IMR-90 (cell line): Measurements from ENCODE around the gene ATP6V0C. TPM values are rescaled to one million over a fixed set of nuclear protein-coding genes. Genes with fewer than 3 reads are reported as not detected.
A peak's percentile ranks its signal among the peaks of the same experiment; 100 is the strongest.

Source experiments
- ATAC-seq: fragments of 200-7000 bp; cut with Tn5 transposase; 2 replicates; pipeline ENCODE4 v1.9.1; 2020; ENCODE audit warnings: low read depth, mild to moderate bottlenecking, moderate library complexity
- BruUV-seq: library from RNA; stranded (reverse); fragments of 400-500 nt; replicated peaks from 2 replicates; lab custom pipeline; 2021; lab: Mats Ljungman, UMichigan
- CTCF ChIA-PET: fragments of 300-600 bp; formaldehyde crosslinking; extraction: SDS; loops from one replicate; lab custom pipeline; 2021; ENCODE audit warnings: antibody characterized with exemption; lab: Yijun Ruan, JAX
- POLR2A ChIA-PET: fragments of 300-600 bp; sonication (Branson Sonifier 250); formaldehyde crosslinking; loops from one replicate; lab custom pipeline; 2022; ENCODE audit warnings: antibody characterized with exemption; ENCODE audit not compliant: unreplicated experiment; lab: Charles Lee
- DNase-seq: peaks from one replicate; pipeline ENCODE4 v3.0.0; 2013
- H2AFZ ChIP-seq: replicated peaks from 2 replicates; pipeline ENCODE3; 2013; ENCODE audit warnings: low read length, mild to moderate bottlenecking; ENCODE audit not compliant: poor library complexity
- H2AK5ac ChIP-seq: 2 replicates; pipeline ENCODE4 v1.6.1; 2013; ENCODE audit warnings: low read depth, low read length, inconsistent platforms
- H2AK9ac ChIP-seq: replicated peaks from 2 replicates; pipeline ENCODE3; 2013; ENCODE audit warnings: mild to moderate bottlenecking, low read depth, low read length, moderate library complexity; ENCODE audit not compliant: poor library complexity
- H2BK120ac ChIP-seq: 2 replicates; pipeline ENCODE4 v1.6.1; 2013; ENCODE audit warnings: low read depth, low read length, inconsistent platforms
- H2BK15ac ChIP-seq: 3 replicates; pipeline ENCODE4 v1.6.1; 2013; ENCODE audit warnings: low read depth, low read length, inconsistent platforms
- H2BK20ac ChIP-seq: 2 replicates; pipeline ENCODE4 v1.6.1; 2013; ENCODE audit warnings: low read depth, mild to moderate bottlenecking, inconsistent platforms, low read length, moderate library complexity
- H2BK5ac ChIP-seq: 2 replicates; pipeline ENCODE4 v1.6.1; 2013; ENCODE audit warnings: mild to moderate bottlenecking, low read depth, low read length, inconsistent platforms; ENCODE audit not compliant: poor library complexity, severe bottlenecking
- H3K14ac ChIP-seq: replicated peaks from 2 replicates; pipeline ENCODE4 v1.6.1; 2013; ENCODE audit warnings: low read depth, low read length, inconsistent platforms
- H3K18ac ChIP-seq: 2 replicates; pipeline ENCODE4 v1.6.1; 2013; ENCODE audit warnings: low read depth, low read length, control low read depth
- H3K23ac ChIP-seq: 2 replicates; pipeline ENCODE4 v1.6.1; 2013; ENCODE audit warnings: low read depth, low read length, inconsistent platforms
- H3K27ac ChIP-seq: 2 replicates; pipeline ENCODE4 v1.5.1; 2013; ENCODE audit warnings: mild to moderate bottlenecking, control low read depth, low read length; ENCODE audit not compliant: insufficient read depth
- H3K27me3 ChIP-seq: 2 replicates; pipeline ENCODE4 v1.6.1; 2013; ENCODE audit warnings: low read length; ENCODE audit not compliant: control insufficient read depth, insufficient read depth
- H3K36me3 ChIP-seq: 2 replicates; pipeline ENCODE4 v1.6.1; 2013; ENCODE audit warnings: low read length, mixed read lengths; ENCODE audit not compliant: control insufficient read depth, insufficient read depth
- H3K4ac ChIP-seq: 2 replicates; pipeline ENCODE4 v1.6.1; 2013; ENCODE audit warnings: low read depth, low read length, inconsistent platforms
- H3K4me1 ChIP-seq: 2 replicates; pipeline ENCODE4 v1.6.1; 2013; ENCODE audit warnings: low read length, mixed read lengths; ENCODE audit not compliant: control insufficient read depth, insufficient read depth
- H3K4me2 ChIP-seq: 2 replicates; pipeline ENCODE4 v1.6.1; 2013; ENCODE audit warnings: low read depth, mild to moderate bottlenecking, control low read depth, low read length, moderate library complexity
- H3K4me3 ChIP-seq: 2 replicates; pipeline ENCODE4 v1.5.1; 2013; ENCODE audit warnings: low read depth, mild to moderate bottlenecking, control low read depth, low read length, moderate library complexity; ENCODE audit not compliant: insufficient read depth
- H3K56ac ChIP-seq: 2 replicates; pipeline ENCODE4 v1.6.1; 2013; ENCODE audit warnings: low read length, inconsistent platforms; ENCODE audit not compliant: insufficient read depth; ENCODE audit errors: extremely low read depth
- H3K79me1 ChIP-seq, 2 experiments: 2 replicates each; pipeline ENCODE4 v1.6.1; 2013; ENCODE audit warnings: low read length in 2 of 2, inconsistent platforms in 1 of 2, low read depth in 1 of 2
- H3K9ac ChIP-seq: 2 replicates; pipeline ENCODE4 v1.6.1; 2013; ENCODE audit warnings: low read depth, low read length, control low read depth
- H3K9me1 ChIP-seq: 2 replicates; pipeline ENCODE4 v1.6.1; 2013; ENCODE audit warnings: low read length, inconsistent platforms; ENCODE audit not compliant: insufficient read depth
- H3K9me3 ChIP-seq: 2 replicates; pipeline ENCODE4 v1.6.1; 2013; ENCODE audit warnings: low read length; ENCODE audit not compliant: control insufficient read depth, insufficient read depth
- H4K20me1 ChIP-seq: 2 replicates; pipeline ENCODE4 v1.6.1; 2013; ENCODE audit warnings: low read length, inconsistent platforms; ENCODE audit not compliant: insufficient read depth
- H4K5ac ChIP-seq: 2 replicates; pipeline ENCODE4 v1.6.1; 2013; ENCODE audit warnings: mild to moderate bottlenecking, low read depth, low read length, control low read depth
- H4K8ac ChIP-seq, 2 experiments: 2 replicates each; pipeline ENCODE4 v1.6.1; 2013; ENCODE audit warnings: low read depth in 2 of 2, low read length in 2 of 2, control low read depth in 1 of 2, inconsistent platforms in 1 of 2
- H4K91ac ChIP-seq: 2 replicates; pipeline ENCODE4 v1.6.1; 2013; ENCODE audit warnings: low read depth, low read length, inconsistent platforms; ENCODE audit not compliant: insufficient read depth
- BHLHE40 ChIP-seq: fragments of 150-350 bp; IDR thresholded peaks from 2 replicates; pipeline ENCODE4 v1.6.1; 2016; ENCODE audit warnings: mild to moderate bottlenecking, low read depth, low read length
- CEBPB ChIP-seq: IDR thresholded peaks from 2 replicates; pipeline ENCODE4 v1.6.1; 2012; ENCODE audit warnings: low read depth, low read length, improper control_type of control experiment
- CHD1 ChIP-seq: IDR thresholded peaks from 2 replicates; pipeline ENCODE4 v1.6.1; 2012; ENCODE audit warnings: low read depth, low read length, improper control_type of control experiment
- FOS ChIP-seq: fragments of 150-350 bp; IDR thresholded peaks from 2 replicates; pipeline ENCODE4 v1.6.1; 2016; ENCODE audit warnings: low read depth, low read length
- MAFK ChIP-seq: IDR thresholded peaks from 2 replicates; pipeline ENCODE4 v1.6.1; 2012; ENCODE audit warnings: low read depth, low read length, improper control_type of control experiment
- MXI1 ChIP-seq: IDR thresholded peaks from 2 replicates; pipeline ENCODE4 v1.6.1; 2012; ENCODE audit warnings: low read depth, mild to moderate bottlenecking, low read length, moderate library complexity, borderline replicate concordance
- NFE2L2 ChIP-seq: fragments of 150-350 bp; IDR thresholded peaks from 2 replicates; pipeline ENCODE4 v1.6.1; 2016; ENCODE audit warnings: low read depth, mild to moderate bottlenecking, low read length
- POLR2A ChIP-seq: IDR thresholded peaks from 2 replicates; pipeline ENCODE4 v1.6.1; 2012; ENCODE audit warnings: mild to moderate bottlenecking, low read depth, low read length
- RAD21 ChIP-seq: IDR thresholded peaks from 2 replicates; pipeline ENCODE4 v1.6.1; 2012; ENCODE audit warnings: low read length, improper control_type of control experiment
- RCOR1 ChIP-seq: IDR thresholded peaks from 2 replicates; pipeline ENCODE4 v1.6.1; 2012; ENCODE audit warnings: mild to moderate bottlenecking, low read length, improper control_type of control experiment; ENCODE audit not compliant: insufficient replicate concordance
- RFX5 ChIP-seq: IDR thresholded peaks from 2 replicates; pipeline ENCODE4 v1.8.0; 2012; ENCODE audit warnings: low read depth, mild to moderate bottlenecking, low read length, moderate library complexity
- SMC3 ChIP-seq: fragments of 150-350 bp; IDR thresholded peaks from 2 replicates; pipeline ENCODE4 v1.6.1; 2016; ENCODE audit warnings: low read depth, mild to moderate bottlenecking, antibody characterized with exemption, low read length, moderate library complexity
- USF2 ChIP-seq: fragments of 150-350 bp; IDR thresholded peaks from 2 replicates; pipeline ENCODE4 v1.6.1; 2017; ENCODE audit warnings: mild to moderate bottlenecking, antibody characterized with exemption, low read length, low read depth
- WGBS, 2 experiments: methylation state at CpG; one replicate each; pipeline versions ENCODE4 v1.1.5 to v1.1.7; 2013; ENCODE audit warnings: missing lambda C conversion rate in 2 of 2; ENCODE audit not compliant: insufficient read length in 1 of 2; ENCODE audit errors: extremely low coverage in 2 of 2; 5-methylcytosine and 5-hydroxymethylcytosine counted together
- dilution Hi-C: fragments of 300-500 bp; cut with HindIII; formaldehyde crosslinking; loops from one replicate; pipeline ENCODE4 v1.14.3; 2018; ENCODE audit warnings: low sequenced_read_pairs; ENCODE audit not compliant: unreplicated experiment
- in situ Hi-C: fragments of 300-500 bp; cut with MboI; formaldehyde crosslinking; loops from 3 replicates; pipeline ENCODE4 v1.14.3; 2019; ENCODE audit warnings: low sequenced_read_pairs, inconsistent platforms, mixed read lengths
- intact Hi-C: fragments of 100-400 bp; cut with micrococcal nuclease; formaldehyde crosslinking; loops from 2 replicates; pipeline ENCODE4 v1.10.0; 2022
- polyA plus RNA-seq, 3 experiments: library from polyadenylated mRNA; depleted of rRNA; stranded (reverse); fragments of >200 nt; gene quantifications; 2 replicates each; pipeline ENCODE4 v1.2.3, GENCODE V29; 2012; ENCODE audit warnings: low replicate concordance in 1 of 3
- total RNA-seq: library from RNA; depleted of rRNA; stranded (reverse); fragments of >200 nt; gene quantifications from 2 replicates; pipeline ENCODE4 v1.2.3, GENCODE V29; 2012
- TF ChIP-seq, protein P1 (sequence below): fragments of 150-350 bp; IDR thresholded peaks from 2 replicates; pipeline ENCODE4 v1.6.1; 2016; ENCODE audit warnings: low read depth, mild to moderate bottlenecking, low read length, moderate library complexity, borderline replicate concordance
- TF ChIP-seq, protein P2 (sequence below): conservative IDR thresholded peaks from 2 replicates; pipeline ENCODE4 v1.5.1; 2012; ENCODE audit warnings: mild to moderate bottlenecking, low read depth, low read length, improper control_type of control experiment

ATP6V0C gene
- total and polyA plus RNA-seq, 2 of the 4 experiments (the other 2 are of a cell fraction) = 8.4 to 107 TPM

DNA sequence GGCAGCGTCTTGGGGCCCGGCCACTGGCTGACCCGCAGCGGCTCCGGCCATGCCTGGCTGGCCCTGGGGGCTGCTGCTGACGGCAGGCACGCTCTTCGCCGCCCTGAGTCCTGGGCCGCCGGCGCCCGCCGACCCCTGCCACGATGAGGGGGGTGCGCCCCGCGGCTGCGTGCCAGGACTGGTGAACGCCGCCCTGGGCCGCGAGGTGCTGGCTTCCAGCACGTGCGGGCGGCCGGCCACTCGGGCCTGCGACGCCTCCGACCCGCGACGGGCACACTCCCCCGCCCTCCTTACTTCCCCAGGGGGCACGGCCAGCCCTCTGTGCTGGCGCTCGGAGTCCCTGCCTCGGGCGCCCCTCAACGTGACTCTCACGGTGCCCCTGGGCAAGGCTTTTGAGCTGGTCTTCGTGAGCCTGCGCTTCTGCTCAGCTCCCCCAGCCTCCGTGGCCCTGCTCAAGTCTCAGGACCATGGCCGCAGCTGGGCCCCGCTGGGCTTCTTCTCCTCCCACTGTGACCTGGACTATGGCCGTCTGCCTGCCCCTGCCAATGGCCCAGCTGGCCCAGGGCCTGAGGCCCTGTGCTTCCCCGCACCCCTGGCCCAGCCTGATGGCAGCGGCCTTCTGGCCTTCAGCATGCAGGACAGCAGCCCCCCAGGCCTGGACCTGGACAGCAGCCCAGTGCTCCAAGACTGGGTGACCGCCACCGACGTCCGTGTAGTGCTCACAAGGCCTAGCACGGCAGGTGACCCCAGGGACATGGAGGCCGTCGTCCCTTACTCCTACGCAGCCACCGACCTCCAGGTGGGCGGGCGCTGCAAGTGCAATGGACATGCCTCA, 41.9 kb upstream of the ATP6V0C start:
- Histone ChIP-seq H3K9ac (no peak overlapping the region), H3K4me3 (peak overlapping the region; percentile 27; the same call in 1 of the 2 replicates), H3K4me1 (peaks cover 24% of the 10 kb centered on the region), H3K14ac (no peak overlapping the region), H4K8ac (no peak overlapping the region), H4K20me1 (peaks cover 17% of the 10 kb centered on the region), H2BK120ac (no peak overlapping the region), H3K27ac (no peak overlapping the region), H3K18ac (no peak overlapping the region), H3K79me1 (peaks cover 10 to 40% of the 10 kb centered on the region in 2 experiments; a peak in 2 of 4 replicates), H2BK5ac (no peak overlapping the region), H3K4me2 (peak overlapping the region; percentile 57), H2AFZ (peak overlapping the region; percentile 78), H3K9me3 (no peaks in the 10 kb centered on the region), H3K9me1 (peaks cover 8% of the 10 kb centered on the region), H2BK15ac (no peak overlapping the region), H2AK5ac (no peak overlapping the region), H4K5ac (no peak overlapping the region), H2AK9ac (peak overlapping the region; percentile 81), H3K36me3 (no peaks in the 10 kb centered on the region), H2BK20ac (no peak overlapping the region), H4K91ac (no peak overlapping the region), H3K27me3 (no peaks in the 10 kb centered on the region; the same call in 1 of the 2 replicates), H3K4ac (no peak overlapping the region), H3K56ac (no peak overlapping the region), H3K23ac (no peak overlapping the region)
- ChIA-PET CTCF (no interaction called here), POLR2A (interaction anchor here (0.6 kb wide), 1 partner anchor 16 kb away, joined by 8 read pairs; no protein-coding TSS in a partner anchor)
- intact Hi-C loops = no loop called here
- WGBS, 2 experiments = 62% methylated on average over 29 of the region's 61 CpGs; no CpG with 5 or more reads in 1 of the 2 experiments
- BruUV-seq = no TSS peak
- in situ Hi-C loops = no loop called here
- dilution Hi-C loops = no loop called here
- ATAC-seq (no peak), DNase-seq (no peak)
- TF ChIP-seq RFX5 (no peak), RCOR1 (no peak), MXI1 (no peak), BHLHE40 (no peak), CEBPB (no peak), POLR2A (no peak), NFE2L2 (no peak), USF2 (no peak), SMC3 (no peak), FOS (no peak), CHD1 (no peak), RAD21 (no peak), MAFK (no peak)
- TF ChIP-seq, protein P1, sequence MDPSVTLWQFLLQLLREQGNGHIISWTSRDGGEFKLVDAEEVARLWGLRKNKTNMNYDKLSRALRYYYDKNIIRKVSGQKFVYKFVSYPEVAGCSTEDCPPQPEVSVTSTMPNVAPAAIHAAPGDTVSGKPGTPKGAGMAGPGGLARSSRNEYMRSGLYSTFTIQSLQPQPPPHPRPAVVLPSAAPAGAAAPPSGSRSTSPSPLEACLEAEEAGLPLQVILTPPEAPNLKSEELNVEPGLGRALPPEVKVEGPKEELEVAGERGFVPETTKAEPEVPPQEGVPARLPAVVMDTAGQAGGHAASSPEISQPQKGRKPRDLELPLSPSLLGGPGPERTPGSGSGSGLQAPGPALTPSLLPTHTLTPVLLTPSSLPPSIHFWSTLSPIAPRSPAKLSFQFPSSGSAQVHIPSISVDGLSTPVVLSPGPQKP = no peak
- TF ChIP-seq, protein P2, sequence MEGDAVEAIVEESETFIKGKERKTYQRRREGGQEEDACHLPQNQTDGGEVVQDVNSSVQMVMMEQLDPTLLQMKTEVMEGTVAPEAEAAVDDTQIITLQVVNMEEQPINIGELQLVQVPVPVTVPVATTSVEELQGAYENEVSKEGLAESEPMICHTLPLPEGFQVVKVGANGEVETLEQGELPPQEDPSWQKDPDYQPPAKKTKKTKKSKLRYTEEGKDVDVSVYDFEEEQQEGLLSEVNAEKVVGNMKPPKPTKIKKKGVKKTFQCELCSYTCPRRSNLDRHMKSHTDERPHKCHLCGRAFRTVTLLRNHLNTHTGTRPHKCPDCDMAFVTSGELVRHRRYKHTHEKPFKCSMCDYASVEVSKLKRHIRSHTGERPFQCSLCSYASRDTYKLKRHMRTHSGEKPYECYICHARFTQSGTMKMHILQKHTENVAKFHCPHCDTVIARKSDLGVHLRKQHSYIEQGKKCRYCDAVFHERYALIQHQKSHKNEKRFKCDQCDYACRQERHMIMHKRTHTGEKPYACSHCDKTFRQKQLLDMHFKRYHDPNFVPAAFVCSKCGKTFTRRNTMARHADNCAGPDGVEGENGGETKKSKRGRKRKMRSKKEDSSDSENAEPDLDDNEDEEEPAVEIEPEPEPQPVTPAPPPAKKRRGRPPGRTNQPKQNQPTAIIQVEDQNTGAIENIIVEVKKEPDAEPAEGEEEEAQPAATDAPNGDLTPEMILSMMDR = no peak
